CMK (cell line): ENCODE measurements around the gene EPM2AIP1.
A peak's percentile ranks its signal among the peaks of the same experiment; 100 is the strongest.
"Not testable (repeated sequence)": the region's sequence is repeated elsewhere in the genome, so short reads cannot be mapped to it uniquely, and the experiment has no call there.

Source experiments
- DNase-seq: peaks from one replicate; pipeline ENCODE4 v3.0.0-alpha.2; 2010; ENCODE audit warnings: low read depth

The EPM2AIP1 gene

DNA sequence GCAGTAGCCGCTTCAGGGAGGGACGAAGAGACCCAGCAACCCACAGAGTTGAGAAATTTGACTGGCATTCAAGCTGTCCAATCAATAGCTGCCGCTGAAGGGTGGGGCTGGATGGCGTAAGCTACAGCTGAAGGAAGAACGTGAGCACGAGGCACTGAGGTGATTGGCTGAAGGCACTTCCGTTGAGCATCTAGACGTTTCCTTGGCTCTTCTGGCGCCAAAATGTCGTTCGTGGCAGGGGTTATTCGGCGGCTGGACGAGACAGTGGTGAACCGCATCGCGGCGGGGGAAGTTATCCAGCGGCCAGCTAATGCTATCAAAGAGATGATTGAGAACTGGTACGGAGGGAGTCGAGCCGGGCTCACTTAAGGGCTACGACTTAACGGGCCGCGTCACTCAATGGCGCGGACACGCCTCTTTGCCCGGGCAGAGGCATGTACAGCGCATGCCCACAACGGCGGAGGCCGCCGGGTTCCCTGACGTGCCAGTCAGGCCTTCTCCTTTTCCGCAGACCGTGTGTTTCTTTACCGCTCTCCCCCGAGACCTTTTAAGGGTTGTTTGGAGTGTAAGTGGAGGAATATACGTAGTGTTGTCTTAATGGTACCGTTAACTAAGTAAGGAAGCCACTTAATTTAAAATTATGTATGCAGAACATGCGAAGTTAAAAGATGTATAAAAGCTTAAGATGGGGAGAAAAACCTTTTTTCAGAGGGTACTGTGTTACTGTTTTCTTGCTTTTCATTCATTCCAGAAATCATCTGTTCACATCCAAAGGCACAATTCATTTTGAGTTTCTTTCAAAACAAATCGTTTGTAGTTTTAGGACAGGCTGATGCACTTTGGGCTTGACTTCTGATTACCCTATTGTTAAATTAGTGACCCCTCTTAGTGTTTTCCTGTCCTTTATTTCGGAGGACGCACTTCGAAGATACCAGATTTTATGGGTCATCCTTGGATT lies 674 bp upstream of the EPM2AIP1 start, which contains the start of gene MLH1:
Gene MLH1 (plus strand): TSS at position 193 of the 958 bp plus-strand sequence. CDS start 30 bp downstream, at position 223.
- peak; percentile 100 for DNase-seq

DNA sequence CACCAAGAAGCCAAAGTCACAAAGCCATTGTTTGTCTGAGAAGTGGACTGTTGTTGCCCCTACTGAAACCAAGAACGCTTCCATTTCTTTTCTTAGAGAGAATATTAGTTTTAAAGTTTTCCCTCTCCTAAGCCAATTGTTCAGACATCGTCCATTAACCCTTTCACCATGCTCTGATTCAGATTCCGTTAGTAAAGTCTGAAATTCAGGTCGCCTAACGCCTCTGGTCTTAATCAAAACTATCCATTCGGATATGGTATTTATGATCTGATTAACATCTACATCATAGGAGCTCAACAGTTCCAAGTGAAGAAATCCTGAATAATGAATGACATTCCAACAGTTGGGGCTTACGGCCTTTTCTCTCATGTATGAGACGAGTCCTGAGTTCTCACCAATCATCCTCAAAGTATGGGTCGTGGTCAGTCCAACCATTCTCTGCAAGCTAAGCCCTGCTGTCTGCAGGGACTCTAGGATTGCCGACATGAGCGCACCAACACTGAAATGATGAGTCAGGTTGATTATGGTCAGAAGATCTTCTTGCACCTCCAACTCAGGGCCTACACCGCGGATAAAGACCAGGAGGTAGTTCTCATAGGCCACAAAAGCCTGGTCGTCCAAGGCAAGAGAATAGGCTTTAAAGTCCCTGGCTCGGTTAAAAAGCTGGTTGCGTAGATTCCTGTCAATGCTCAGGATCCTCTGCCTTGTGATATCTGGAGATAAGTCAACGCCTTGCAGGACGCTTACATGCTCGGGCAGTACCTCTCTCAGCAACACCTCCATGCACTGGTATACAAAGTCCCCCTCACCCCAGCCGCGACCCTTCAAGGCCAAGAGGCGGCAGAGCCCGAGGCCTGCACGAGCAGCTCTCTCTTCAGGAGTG lies 767 bp downstream of the EPM2AIP1 start:
- DNase-seq, result no peak

DNA sequence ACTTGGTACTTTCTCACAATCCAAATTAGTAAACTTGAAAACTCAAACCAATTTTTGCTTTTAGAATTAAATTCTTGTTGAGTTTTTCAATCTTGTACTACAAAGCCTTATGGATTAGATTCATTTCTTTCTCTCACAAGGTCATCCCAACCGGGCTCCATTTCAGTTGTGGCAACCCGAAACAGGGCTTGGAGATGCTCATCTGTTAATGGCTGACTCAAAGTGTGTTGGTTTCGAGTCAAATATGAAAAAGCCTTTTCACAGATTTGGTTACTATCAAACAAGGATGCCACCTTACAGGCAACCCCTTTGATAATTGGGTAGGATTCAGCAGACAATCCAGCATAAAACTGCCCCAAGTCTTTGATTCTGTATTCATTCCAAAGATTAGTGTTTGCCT lies 1.8 kb downstream of the EPM2AIP1 start:
- DNase-seq, result no peak

DNA sequence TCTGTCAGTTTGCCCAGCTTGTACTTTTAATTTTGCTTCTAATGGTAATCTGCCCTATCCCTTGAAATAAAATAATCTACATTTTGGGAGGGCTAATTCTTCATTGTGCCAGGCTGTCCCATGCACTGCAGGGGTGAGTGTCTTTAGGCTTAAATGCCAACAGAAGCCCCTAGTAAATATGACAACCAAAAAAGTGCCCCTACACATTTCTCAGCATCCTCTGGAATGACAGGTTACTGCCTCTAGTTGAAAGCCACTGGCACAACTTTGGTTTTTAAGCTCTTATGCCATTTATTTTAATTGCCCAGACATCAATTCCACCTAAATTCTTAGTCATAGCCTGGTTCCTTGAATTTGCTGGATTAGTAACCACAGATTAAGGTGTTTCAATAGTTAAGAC lies 3.4 kb downstream of the EPM2AIP1 start:
- DNase-seq, result no peak

DNA sequence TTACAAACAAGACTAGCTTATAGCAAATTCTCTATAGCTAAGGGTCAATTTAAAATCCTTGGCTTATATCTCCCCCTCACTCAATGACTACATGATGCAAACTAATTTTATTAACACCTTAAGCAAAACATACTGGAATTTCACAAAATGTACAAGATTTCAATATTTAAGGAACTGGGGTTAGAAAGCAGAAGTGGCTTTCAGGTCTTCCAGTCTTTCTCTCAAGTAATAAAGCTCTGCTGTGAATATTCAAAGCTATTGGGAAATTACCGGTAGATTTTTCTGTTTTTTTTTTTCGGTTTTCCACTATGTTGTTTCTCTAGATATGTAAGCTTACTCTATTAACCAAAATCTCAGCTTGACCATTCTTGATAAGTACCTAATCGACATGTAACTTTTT lies 3.9 kb downstream of the EPM2AIP1 start:
- no peak for DNase-seq

DNA sequence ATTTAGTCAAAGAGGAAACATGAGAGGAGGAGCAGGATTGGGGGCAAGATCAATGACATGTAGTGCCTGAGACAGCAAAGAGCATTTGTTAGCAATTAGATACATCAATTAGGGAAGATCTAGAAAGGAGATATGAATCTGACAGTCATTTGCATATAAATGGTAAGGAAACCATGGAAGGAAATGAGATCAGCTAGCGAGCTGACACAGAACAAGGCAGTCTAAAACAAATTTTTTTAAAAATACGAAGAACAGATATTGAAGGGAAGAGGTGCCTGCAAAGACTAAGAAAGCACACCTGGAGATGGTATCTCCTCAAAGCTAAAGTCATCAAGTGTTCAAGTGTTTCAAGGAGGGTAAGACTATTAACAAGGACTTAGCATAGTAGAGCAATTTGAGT lies 4.6 kb downstream of the EPM2AIP1 start:
- no peak for DNase-seq

DNA sequence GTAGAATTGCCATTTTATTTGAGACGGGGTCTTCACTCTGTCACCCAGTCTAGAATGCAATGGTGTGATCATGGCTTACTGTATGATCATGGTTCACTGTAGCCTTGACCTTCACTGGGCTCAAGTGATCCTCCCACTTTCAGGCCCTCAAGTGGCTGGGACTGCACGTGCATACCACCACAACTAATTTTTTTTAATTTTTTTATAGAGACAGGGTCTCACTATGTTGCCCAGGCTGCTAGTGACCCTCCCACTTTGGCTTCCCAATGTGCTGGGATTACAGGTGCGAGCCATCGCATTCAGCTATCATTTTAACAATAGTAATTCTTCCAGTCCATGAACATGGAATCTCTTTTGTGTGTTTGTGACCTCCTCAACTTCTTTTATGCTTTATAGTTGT lies 11.9 kb downstream of the EPM2AIP1 start:
- DNase-seq, result no peak

DNA sequence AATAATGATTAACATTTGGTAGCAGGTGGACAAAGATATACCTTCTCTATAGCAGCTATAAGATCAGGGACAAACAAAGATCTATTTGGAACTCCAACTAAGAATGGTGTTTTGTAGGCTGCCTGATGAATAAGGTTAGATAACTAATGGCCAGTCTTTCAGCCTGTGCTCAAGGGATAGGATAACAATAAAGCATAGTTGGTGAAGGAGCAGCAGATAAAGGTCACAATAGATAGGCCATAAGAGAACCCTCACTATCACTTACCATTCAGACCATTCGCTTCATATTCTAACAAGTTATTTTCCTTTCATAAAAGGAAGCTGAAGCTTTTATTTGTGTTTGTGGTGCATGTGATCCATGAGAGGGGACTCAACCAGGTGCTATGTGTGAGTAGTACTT lies 19.8 kb downstream of the EPM2AIP1 start:
- DNase-seq, result no peak

DNA sequence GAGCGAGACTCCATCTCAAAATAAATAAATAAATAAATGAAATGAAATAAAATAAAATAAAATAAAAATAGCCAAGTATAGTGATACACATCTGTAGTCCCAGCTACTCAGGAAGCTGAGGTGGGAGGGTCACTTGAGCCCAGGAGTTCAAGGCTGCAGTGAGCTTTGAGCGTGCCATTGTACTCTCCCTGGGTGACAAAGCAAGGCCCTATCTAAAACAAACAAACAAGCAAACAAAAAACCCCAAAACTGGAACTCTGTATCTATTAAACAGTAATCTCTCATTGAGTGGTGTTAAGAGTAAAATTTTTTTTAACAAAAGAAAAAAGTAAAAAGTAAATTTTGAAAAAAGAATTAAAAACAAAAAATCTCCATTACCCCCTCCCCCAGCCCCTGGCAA lies 20.8 kb downstream of the EPM2AIP1 start:
- DNase-seq, result no peak

DNA sequence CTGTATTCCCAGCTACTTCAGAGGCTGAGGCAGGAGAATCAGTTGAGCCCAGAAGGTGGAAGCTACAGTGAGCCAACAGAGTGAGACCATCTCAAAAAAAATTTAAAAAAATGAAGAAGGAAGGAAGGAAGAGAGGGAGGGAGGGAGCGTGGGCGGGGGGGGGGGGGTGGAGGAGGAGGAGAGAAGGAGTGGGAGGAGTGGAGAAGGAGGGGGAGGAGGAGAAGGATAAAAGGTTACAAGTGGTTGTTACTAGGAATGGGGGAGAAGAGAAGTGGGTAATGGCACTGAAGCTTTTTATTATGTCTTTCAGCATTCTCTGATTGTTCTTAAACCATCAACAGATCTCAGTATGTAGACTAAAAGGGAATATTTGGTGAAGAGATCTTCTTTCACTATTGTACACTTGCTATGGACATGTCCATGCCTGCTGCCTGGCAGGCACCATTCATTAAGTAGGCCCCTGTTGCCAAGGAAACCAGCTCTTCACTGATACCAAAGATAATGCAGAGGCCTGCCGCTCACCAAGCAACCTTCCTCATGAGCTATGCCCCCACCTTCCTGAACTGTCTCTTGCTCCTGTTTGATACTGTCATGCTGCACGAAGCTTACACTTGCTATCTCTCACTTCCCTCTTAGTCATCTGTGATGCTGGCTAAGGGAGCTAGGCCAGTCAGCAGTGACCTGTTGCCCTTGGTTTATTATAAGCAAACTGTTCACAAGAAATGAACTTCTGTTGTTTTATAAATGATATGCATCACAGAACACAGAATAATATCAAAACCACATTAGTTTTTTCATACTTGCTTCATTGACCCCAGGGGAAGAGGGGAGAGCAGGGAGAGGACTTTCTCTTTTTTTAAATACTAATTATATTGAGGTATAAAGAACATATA lies 23.1 kb downstream of the EPM2AIP1 start:
- peak; percentile 97 for DNase-seq

DNA sequence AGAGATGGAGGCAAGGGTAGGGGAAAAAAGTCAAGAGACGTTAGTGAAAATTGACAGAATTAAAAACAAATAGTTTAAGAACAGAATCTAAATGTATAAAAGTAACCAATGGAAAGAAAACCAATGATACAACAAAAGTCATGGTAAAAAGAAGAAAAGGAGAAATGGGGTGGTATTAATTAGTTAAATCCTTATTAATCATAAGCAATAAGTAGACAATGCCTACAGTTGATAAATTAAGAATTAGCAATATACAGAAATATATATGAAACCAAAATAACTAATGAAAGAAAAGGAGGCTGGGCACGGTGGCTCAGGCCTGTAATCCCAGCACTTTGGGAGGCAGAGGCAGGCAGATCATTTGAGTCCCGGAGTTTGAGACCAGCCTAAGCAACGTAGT lies 23.8 kb downstream of the EPM2AIP1 start:
- no peak for DNase-seq

DNA sequence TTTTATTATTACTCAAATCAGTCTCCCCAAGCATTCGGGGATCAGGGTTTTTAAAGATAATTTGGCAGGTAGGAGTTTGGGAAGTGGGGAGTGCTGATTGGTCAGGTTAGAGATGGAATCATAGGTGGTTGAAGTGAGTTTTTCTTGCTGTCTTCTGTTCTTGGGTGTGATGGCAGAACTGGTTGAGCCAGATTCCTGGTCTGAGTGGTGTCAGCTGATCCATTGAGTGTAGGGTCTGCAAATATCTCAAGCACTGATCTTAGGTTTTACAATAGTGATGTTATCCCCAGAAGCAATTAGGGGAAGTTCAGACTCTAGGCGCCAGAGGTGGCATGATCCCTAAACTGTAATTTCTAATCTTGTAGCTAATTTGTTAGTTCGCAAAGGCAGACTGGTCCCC lies 27.5 kb downstream of the EPM2AIP1 start:
- no peak for DNase-seq

DNA sequence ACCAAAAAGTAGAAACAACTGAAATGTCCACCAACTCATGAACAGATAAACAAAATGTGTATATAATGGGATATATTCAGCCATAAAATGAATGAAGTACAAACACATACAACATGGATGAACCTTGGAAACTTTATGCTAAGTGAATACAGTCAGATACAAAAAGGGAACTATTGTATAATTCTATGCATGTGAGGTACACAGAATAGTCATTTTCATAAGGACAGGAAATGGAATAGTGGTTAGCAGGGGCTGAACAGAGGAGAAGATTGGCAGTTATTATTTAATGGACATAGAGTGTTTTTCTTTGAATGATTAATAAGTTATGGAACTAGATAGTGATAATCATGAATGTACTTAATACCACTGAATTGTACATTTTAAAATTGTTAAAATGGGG lies 28.1 kb downstream of the EPM2AIP1 start:
- no peak for DNase-seq

DNA sequence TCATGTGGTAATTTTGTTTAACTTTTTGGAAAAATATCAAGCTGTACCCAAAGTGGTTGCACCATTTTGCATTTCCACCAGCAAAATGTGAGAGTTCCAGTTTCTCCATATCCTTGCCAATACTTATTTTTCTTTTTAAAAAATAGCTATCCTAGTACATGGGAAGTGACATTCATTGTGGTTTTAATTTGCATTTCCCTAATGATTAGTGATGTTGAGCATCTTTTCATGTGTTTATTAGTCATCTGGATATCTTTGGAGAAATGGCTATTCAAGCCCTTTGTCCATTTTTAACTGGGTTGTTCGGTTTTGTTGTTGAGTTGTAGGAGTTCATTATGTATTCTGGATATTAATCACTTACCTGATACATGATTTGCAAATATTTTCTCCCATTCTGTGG lies 28.6 kb downstream of the EPM2AIP1 start:
- no peak for DNase-seq

DNA sequence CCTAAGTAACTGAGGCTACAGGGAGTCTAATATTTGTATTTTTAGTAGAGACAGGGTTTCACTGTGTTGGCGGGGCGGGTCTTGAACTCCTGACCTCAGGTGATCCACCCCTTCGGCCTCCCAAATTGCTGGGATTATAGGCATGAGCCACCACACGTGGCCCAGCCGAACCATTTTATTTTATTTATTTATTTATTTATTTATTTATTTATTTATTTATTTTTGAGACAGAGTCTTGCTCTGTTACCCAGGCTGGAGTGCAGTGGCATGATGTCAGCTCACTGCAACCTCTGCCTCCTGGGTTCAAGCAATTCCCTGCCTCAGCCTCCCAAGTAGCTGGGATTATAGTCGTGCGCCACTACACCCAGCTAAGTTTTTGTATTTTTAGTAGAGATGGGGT lies 29.9 kb downstream of the EPM2AIP1 start:
- not testable (repeated sequence) for DNase-seq

DNA sequence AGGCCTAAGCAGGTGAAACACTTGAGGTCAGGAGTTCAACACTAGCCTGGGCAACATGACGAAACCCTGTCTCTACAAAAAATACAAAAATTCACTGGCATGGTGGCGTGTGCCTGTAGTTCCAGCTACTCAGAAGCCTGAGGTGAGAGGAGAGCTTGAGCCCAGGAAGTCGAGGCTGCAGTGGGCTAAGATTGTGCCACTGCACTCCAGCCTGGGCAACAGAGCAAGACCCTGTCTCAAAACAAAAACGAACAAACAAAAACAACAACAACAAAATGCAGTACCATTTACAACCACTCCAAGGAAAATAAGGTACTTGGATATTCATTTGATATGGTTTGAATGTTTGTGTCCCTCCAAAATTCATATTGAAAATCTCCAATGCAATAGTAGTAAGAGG lies 32.4 kb downstream of the EPM2AIP1 start:
- DNase-seq, result no peak

DNA sequence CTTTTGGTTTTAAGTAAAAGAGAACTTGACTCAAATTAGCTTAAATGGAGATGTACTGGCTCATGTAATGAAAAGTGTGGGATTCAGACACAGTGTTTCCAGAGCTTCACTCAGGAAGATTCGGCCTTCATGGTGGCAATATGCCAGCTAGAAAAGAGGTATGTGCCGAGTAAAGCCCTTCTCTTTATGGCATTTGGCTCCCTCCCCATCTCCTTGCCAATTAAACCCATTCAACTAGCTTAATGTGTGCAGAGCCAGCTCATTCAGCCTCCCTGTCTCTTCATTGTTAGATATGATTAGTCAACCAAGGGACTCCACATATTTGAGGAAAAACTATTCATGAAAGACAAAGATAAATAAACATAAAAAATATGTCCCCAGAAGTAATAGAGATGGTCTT lies 33.1 kb downstream of the EPM2AIP1 start:
- DNase-seq, result no peak

DNA sequence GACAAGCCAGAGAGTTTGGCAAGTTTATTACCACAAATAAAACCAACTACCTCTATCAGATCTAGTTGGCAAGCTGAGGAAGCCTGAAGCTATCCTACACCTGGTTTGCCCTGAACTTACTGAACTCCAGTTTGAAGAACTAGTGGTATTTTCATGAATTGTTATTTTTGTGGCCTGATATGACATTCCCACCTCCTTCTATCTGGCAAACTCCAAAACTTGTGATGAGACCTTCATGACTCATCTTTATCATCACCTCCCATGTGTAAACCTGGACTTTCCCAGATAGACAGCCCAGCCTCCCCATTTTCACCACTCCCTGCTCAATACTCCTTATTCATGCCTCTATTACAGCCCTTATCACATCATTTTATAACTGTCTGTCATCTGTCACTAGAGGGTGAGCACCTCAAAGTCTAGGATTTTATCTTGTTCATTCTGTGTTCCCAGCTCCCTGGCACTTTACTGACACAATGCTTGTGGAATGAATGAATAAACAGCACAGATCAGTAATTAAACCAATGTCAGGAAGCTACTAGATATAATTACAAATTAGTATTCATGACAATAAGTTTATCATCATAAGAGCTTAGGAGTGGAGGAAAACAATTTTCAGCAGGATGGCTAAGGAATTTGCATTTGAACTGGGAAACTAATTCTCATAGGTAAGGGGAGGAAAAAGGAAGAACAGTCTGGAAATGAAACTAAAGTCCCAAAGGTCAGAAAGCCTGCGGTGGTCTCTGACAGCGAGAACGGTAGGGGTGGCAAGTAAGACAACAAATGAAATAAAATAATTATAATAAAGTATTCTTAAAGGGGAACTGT lies 34.9 kb downstream of the EPM2AIP1 start:
- no peak for DNase-seq

DNA sequence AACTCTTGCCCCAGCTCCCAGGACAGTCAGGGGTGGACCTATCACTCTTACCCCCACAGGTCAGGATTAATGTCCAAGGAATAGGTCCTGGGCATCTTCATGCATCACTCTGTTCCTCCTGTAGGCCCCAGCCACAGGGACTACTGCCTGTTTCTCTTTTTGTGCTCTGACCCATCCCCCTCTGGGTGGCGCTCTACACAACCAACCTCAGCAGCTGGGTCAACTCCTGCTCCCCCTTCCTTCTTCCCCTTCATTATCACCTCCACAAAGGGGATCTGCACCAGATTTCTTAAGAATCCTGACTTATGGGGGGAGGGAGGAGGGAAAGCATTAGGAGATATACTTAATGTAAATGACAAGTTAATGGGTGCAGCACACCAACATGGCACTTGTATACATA lies 35.9 kb downstream of the EPM2AIP1 start:
- DNase-seq, result no peak

DNA sequence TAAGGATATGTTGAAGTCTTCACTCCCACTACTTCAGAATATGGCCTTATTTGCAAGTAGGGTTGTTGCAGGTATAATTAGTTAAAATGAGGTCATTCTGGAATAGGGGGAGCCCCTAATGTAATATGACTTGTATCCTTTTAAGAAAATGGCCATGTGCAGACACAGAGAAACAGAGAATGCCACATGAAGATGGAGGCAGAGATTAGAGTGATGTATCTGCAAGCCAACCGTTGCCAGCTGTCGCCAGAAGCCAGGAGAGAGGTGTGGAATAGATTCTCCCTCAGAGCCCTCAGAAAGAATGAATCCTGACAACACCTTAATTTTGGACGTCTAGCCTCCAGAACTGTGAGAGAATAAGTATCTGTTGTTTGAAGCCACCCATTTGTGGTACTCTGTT lies 36.8 kb downstream of the EPM2AIP1 start:
- no peak for DNase-seq
